Sigmoid colon (tissue), 7 donors: ENCODE results near the gene ZNF831. TPM values are rescaled to one million over a fixed set of nuclear protein-coding genes. Genes with fewer than 3 reads are reported as not detected.

Experiments used
- DNase-seq: peaks from one replicate; pipeline ENCODE4 v3.0.0-alpha.2; 2019
- H3K27ac ChIP-seq, 4 donors: fragments of 200-600 bp; sonication (generic); one replicate each; pipeline ENCODE4 v1.5.1; 2016 to 2019; ENCODE audit warnings: mild to moderate bottlenecking in 1 of 4
- H3K27me3 ChIP-seq, 3 donors: fragments of 200-600 bp; sonication (generic); one replicate each; pipeline ENCODE4 v1.5.1; 2019; ENCODE audit warnings: mild to moderate bottlenecking in 1 of 3
- H3K36me3 ChIP-seq, 4 donors: fragments of 200-600 bp; sonication (generic); one replicate each; pipeline ENCODE4 v1.5.1; 2016 to 2019
- H3K4me1 ChIP-seq, 4 donors: fragments of 200-600 bp; sonication (generic); one replicate each; pipeline ENCODE4 v1.5.1; 2017 to 2019
- H3K4me3 ChIP-seq, 4 donors: fragments of 200-600 bp; sonication (generic); one replicate each; pipeline ENCODE4 v1.5.1; 2017 to 2019; ENCODE audit warnings: mild to moderate bottlenecking in 2 of 4, moderate library complexity in 1 of 4
- H3K9me3 ChIP-seq, 4 donors: fragments of 200-600 bp in 3 of 4; sonication (generic) in 3 of 4; one replicate each; pipeline versions ENCODE4 v1.5.1 to v1.6.1; 2013 to 2019
- EP300 ChIP-seq, 4 donors: sonication (generic); formaldehyde crosslinking; IDR thresholded peaks; one replicate each; pipeline ENCODE4 v1.6.1; 2017; ENCODE audit warnings: antibody characterized with exemption in 4 of 4
- POLR2A ChIP-seq, 2 donors: fragments of 450-650 bp; IDR thresholded peaks; one replicate each; pipeline ENCODE4 v1.6.1; 2016; ENCODE audit warnings: antibody characterized with exemption in 2 of 2, mild to moderate bottlenecking in 2 of 2, moderate library complexity in 2 of 2
- POLR2AphosphoS5 ChIP-seq, 4 donors: sonication (generic); formaldehyde crosslinking; IDR thresholded peaks; one replicate each; pipeline ENCODE4 v1.6.1; 2017; ENCODE audit warnings: antibody characterized with exemption in 4 of 4
- WGBS, 2 donors: extraction: QIAGEN DNeasy Blood & Tissue Kit; methylation state at CpG; one replicate each; pipeline ENCODE4 v1.1.7; 2013; 5-methylcytosine and 5-hydroxymethylcytosine counted together
- intact Hi-C: fragments of 100-400 bp; cut with DNase I; formaldehyde crosslinking; loops from one replicate; pipeline ENCODE4 v1.15.1; 2023
- polyA plus RNA-seq, 3 donors: library from polyadenylated mRNA; stranded (reverse); fragments of 200-250 nt; gene quantifications; one replicate each; pipeline ENCODE4 v1.2.3, GENCODE V29; 2013
- total RNA-seq, 4 donors: library from RNA; depleted of rRNA; stranded (reverse); fragments of >200 nt; gene quantifications; one replicate each; pipeline ENCODE4 v1.1.0, GENCODE V29; 2016
- TF ChIP-seq, protein P1 (sequence below), 4 experiments: fragments of 450-650 bp in 3 of 4; fragments of 200-600 bp in 1 of 4; IDR thresholded peaks; one replicate each; pipeline ENCODE4 v1.5.1; 2016 to 2019; ENCODE audit warnings: antibody characterized with exemption in 4 of 4, mild to moderate bottlenecking in 3 of 4, moderate library complexity in 2 of 4
- donor health status: healthy with polysubstance abuse.
- donor health status: Bipolar disorder and iron deficiency.
- donor health status: healthy.

ZNF831 gene
- total and polyA plus RNA-seq, 7 donors: under 0.01 to 4.4 (median 0.50) TPM; not detected in 1

DNA sequence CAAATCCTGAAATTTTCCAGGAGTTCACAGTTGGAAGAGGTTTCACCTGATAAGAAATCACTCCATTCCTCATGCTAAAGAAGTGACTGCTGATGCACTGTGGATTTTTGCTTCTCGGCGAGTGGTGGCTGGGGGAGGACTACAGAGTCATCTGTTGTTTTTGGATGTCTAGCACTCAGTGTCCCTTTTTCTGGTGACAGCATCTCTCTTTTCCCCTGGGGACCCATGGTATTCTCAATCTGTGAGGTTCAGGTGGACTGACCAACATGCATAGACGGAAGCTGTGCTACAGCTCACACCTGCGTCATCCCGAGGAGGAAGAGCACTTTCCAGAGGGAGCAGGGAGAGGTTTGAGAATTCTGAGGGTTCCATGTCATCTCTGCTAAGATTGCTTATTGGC is 42.7 kb upstream of the ZNF831 start:
- H3K36me3 ChIP-seq: no peaks in the 10 kb centered on the region
- H3K4me1 ChIP-seq: no peaks in the 10 kb centered on the region
- H3K9me3 ChIP-seq: peaks cover 0 to 2% (median 0%) of the 10 kb centered on the region in 4 donors
- H3K27me3 ChIP-seq: no peaks in the 10 kb centered on the region
- intact Hi-C loops: no loop called here
- no peak overlapping the region for H3K27ac ChIP-seq
- TF ChIP-seq, protein P1, sequence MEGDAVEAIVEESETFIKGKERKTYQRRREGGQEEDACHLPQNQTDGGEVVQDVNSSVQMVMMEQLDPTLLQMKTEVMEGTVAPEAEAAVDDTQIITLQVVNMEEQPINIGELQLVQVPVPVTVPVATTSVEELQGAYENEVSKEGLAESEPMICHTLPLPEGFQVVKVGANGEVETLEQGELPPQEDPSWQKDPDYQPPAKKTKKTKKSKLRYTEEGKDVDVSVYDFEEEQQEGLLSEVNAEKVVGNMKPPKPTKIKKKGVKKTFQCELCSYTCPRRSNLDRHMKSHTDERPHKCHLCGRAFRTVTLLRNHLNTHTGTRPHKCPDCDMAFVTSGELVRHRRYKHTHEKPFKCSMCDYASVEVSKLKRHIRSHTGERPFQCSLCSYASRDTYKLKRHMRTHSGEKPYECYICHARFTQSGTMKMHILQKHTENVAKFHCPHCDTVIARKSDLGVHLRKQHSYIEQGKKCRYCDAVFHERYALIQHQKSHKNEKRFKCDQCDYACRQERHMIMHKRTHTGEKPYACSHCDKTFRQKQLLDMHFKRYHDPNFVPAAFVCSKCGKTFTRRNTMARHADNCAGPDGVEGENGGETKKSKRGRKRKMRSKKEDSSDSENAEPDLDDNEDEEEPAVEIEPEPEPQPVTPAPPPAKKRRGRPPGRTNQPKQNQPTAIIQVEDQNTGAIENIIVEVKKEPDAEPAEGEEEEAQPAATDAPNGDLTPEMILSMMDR (IDR thresholded peaks at IDR 0.05): no peak
- TF ChIP-seq POLR2A (IDR thresholded peaks at IDR 0.05) (no peak), POLR2AphosphoS5 (IDR thresholded peaks at IDR 0.05) (no peak), EP300 (IDR thresholded peaks at IDR 0.05) (no peak)
- no peak overlapping the region for H3K4me3 ChIP-seq
- DNase-seq: no peak
- WGBS, 2 donors: 87 to 94% methylated on average over 5 of the region's 5 CpGs

- Histone ChIP-seq H3K27ac (no peak overlapping the region), H3K4me3 (no peak overlapping the region), H3K27me3 (no peaks in the 10 kb centered on the region), H3K36me3 (no peaks in the 10 kb centered on the region), H3K4me1 (no peaks in the 10 kb centered on the region), H3K9me3 (peaks cover 0 to 2% (median 0%) of the 10 kb centered on the region in 4 donors)
- WGBS, 2 donors: 58 to 71% methylated on average over 8 of the region's 8 CpGs
- TF ChIP-seq EP300 (IDR thresholded peaks at IDR 0.05) (no peak), POLR2AphosphoS5 (IDR thresholded peaks at IDR 0.05) (no peak), POLR2A (IDR thresholded peaks at IDR 0.05) (no peak)
- TF ChIP-seq, protein P1 (IDR thresholded peaks at IDR 0.05): no peak
- intact Hi-C loops: no loop called here
- DNase-seq: no peak
Observed at GRCh38 chr20:59121714-59122565, 41.7 kb upstream of the ZNF831 start.

- no peak for DNase-seq
- H3K4me1 ChIP-seq: no peaks in the 10 kb centered on the region
- no peaks in the 10 kb centered on the region for H3K36me3 ChIP-seq
- no peak overlapping the region for H3K4me3 ChIP-seq
- no peaks in the 10 kb centered on the region for H3K27me3 ChIP-seq
- no peak overlapping the region for H3K27ac ChIP-seq
- intact Hi-C loops: no loop called here
- TF ChIP-seq EP300 (IDR thresholded peaks at IDR 0.05) (no peak), POLR2AphosphoS5 (IDR thresholded peaks at IDR 0.05) (no peak), POLR2A (IDR thresholded peaks at IDR 0.05) (no peak)
- TF ChIP-seq, protein P1 (IDR thresholded peaks at IDR 0.05): no peak
- H3K9me3 ChIP-seq: peaks cover 0 to 2% (median 0%) of the 10 kb centered on the region in 4 donors
- 63 to 85% methylated on average over 4 of the region's 4 CpGs for WGBS, 2 donors
Observed at GRCh38 chr20:59122566-59122919, 41.1 kb upstream of the ZNF831 start.

- H3K36me3 ChIP-seq: no peaks in the 10 kb centered on the region
- no peak overlapping the region for H3K27ac ChIP-seq
- peaks cover 0 to 2% (median 0%) of the 10 kb centered on the region in 4 donors for H3K9me3 ChIP-seq
- no peaks in the 10 kb centered on the region for H3K27me3 ChIP-seq
- intact Hi-C loops: no loop called here
- no peak overlapping the region for H3K4me3 ChIP-seq
- no peaks in the 10 kb centered on the region for H3K4me1 ChIP-seq
- no peak for TF ChIP-seq POLR2AphosphoS5 (IDR thresholded peaks at IDR 0.05)
- TF ChIP-seq, protein P1 (IDR thresholded peaks at IDR 0.05): no peak
- no peak for TF ChIP-seq POLR2A (IDR thresholded peaks at IDR 0.05)
- no peak for TF ChIP-seq EP300 (IDR thresholded peaks at IDR 0.05)
- WGBS, 2 donors: 44 to 75% methylated on average over 15 of the region's 15 CpGs
- DNase-seq: no peak
Observed at GRCh38 chr20:59123011-59123677, 40.5 kb upstream of the ZNF831 start.
